PFSK-1 (cell line): ENCODE data around the gene CACNG4.

Experiments used
- POLR2AphosphoS5 ChIP-seq: IDR thresholded peaks from 2 replicates; pipeline ENCODE4 v1.6.1; 2012; ENCODE audit warnings: low read depth, mild to moderate bottlenecking, control low read depth, low read length, moderate library complexity
- REST ChIP-seq, 2 experiments: IDR thresholded peaks; 2 replicates each; pipeline versions ENCODE4 v1.6.1 to v1.8.0; 2011 to 2012; ENCODE audit warnings: low read depth in 2 of 2, low read length in 2 of 2, control low read depth in 1 of 2, inconsistent platforms in 1 of 2, mild to moderate bottlenecking in 1 of 2, moderate library complexity in 1 of 2; ENCODE audit not compliant: insufficient read depth in 1 of 2
- SIN3A ChIP-seq: IDR thresholded peaks from 2 replicates; pipeline ENCODE4 v1.6.1; 2012; ENCODE audit warnings: mild to moderate bottlenecking, low read length, moderate library complexity, borderline replicate concordance; ENCODE audit not compliant: insufficient read depth
- TAF1 ChIP-seq: IDR thresholded peaks from 2 replicates; pipeline ENCODE4 v1.6.1; 2012; ENCODE audit warnings: low read length, control low read depth, borderline replicate concordance; ENCODE audit not compliant: insufficient read depth

GRCh38 chr17:67041941-67042899, 77.7 kb downstream of the CACNG4 start:
- TF ChIP-seq SIN3A = no peak
- no peak for TF ChIP-seq POLR2AphosphoS5
- no peak for TF ChIP-seq TAF1
- no peak for TF ChIP-seq REST (IDR thresholded peaks at IDR 0.05; ENCODE audit: insufficient read depth in 1 of 2, low read depth in 2 of 2, low read length in 2 of 2)
